H9 (cell line): ENCODE results near the gene SCN10A. TPM values are rescaled to one million over a fixed set of nuclear protein-coding genes. Genes with fewer than 3 reads are reported as not detected.

Source experiments
- DNase-seq: peaks from one replicate; pipeline ENCODE4 v3.0.0-alpha.2; 2017
- H2AFZ ChIP-seq: one replicate; pipeline ENCODE4 v1.6.1; 2013; ENCODE audit warnings: mild to moderate bottlenecking, low read length, control low read depth, moderate library complexity
- H2AK5ac ChIP-seq: 2 replicates; pipeline ENCODE4 v1.6.1; 2013; ENCODE audit warnings: low read length, control low read depth, mixed read lengths; ENCODE audit not compliant: insufficient read length
- H2BK120ac ChIP-seq: one replicate; pipeline ENCODE4 v1.6.1; 2013; ENCODE audit warnings: low read depth, mild to moderate bottlenecking, low read length, control low read depth, inconsistent platforms; ENCODE audit not compliant: poor library complexity, severe bottlenecking
- H2BK12ac ChIP-seq: 2 replicates; pipeline ENCODE4 v1.6.1; 2013; ENCODE audit warnings: low read length, control low read depth, mixed read lengths, low read depth; ENCODE audit not compliant: insufficient read length
- H2BK15ac ChIP-seq: 2 replicates; pipeline ENCODE4 v1.6.1; 2013; ENCODE audit warnings: low read depth, low read length, control low read depth
- H2BK20ac ChIP-seq: one replicate; pipeline ENCODE4 v1.6.1; 2013; ENCODE audit warnings: low read depth, mild to moderate bottlenecking, low read length, control low read depth, inconsistent platforms; ENCODE audit not compliant: poor library complexity, severe bottlenecking
- H2BK5ac ChIP-seq: 2 replicates; pipeline ENCODE4 v1.6.1; 2013; ENCODE audit warnings: low read length, control low read depth, mixed read lengths; ENCODE audit not compliant: insufficient read length
- H3K14ac ChIP-seq: 2 replicates; pipeline ENCODE4 v1.6.1; 2013; ENCODE audit warnings: low read length, control low read depth; ENCODE audit not compliant: insufficient read depth
- H3K18ac ChIP-seq: 2 replicates; pipeline ENCODE4 v1.6.1; 2013; ENCODE audit warnings: low read depth, mild to moderate bottlenecking, mixed read lengths, low read length, control low read depth; ENCODE audit not compliant: insufficient read length
- H3K23ac ChIP-seq: 2 replicates; pipeline ENCODE4 v1.6.1; 2013; ENCODE audit warnings: low read length, control low read depth, mixed read lengths, low read depth; ENCODE audit not compliant: insufficient read length
- H3K23me2 ChIP-seq: 2 replicates; pipeline ENCODE4 v1.6.1; 2013; ENCODE audit warnings: low read depth, mild to moderate bottlenecking, mixed read lengths, low read length, control low read depth; ENCODE audit not compliant: insufficient read length, poor library complexity, severe bottlenecking
- H3K27ac ChIP-seq: 2 replicates; pipeline ENCODE4 v1.5.1; 2013; ENCODE audit warnings: low read length, control low read depth, mixed read lengths, low read depth; ENCODE audit not compliant: insufficient read length
- H3K27me3 ChIP-seq: 2 replicates; pipeline ENCODE4 v1.6.1; 2013; ENCODE audit warnings: low read length, control low read depth, inconsistent platforms; ENCODE audit not compliant: insufficient read depth
- H3K4ac ChIP-seq: 2 replicates; pipeline ENCODE4 v1.6.1; 2013; ENCODE audit warnings: low read depth, mild to moderate bottlenecking, control low read depth, inconsistent platforms, low read length, moderate library complexity
- H3K4me1 ChIP-seq: 2 replicates; pipeline ENCODE4 v1.6.1; 2013; ENCODE audit warnings: low read length, control low read depth, inconsistent platforms; ENCODE audit not compliant: insufficient read depth
- H3K4me2 ChIP-seq: 2 replicates; pipeline ENCODE4 v1.6.1; 2013; ENCODE audit warnings: low read length, control low read depth, mixed read lengths; ENCODE audit not compliant: insufficient read length, insufficient read depth
- H3K56ac ChIP-seq: 2 replicates; pipeline ENCODE4 v1.6.1; 2013; ENCODE audit warnings: low read depth, mild to moderate bottlenecking, mixed read lengths, low read length, control low read depth; ENCODE audit not compliant: insufficient read length
- H3K79me1 ChIP-seq: 2 replicates; pipeline ENCODE4 v1.6.1; 2013; ENCODE audit warnings: low read depth, mild to moderate bottlenecking, moderate library complexity, low read length, control low read depth, inconsistent platforms; ENCODE audit not compliant: insufficient read depth, poor library complexity, severe bottlenecking
- H3K79me2 ChIP-seq: 2 replicates; pipeline ENCODE4 v1.6.1; 2013; ENCODE audit warnings: low read length, control low read depth, inconsistent platforms; ENCODE audit not compliant: insufficient read depth
- H3K9ac ChIP-seq: 2 replicates; pipeline ENCODE4 v1.6.1; 2013; ENCODE audit warnings: low read length, control low read depth, mixed read lengths; ENCODE audit not compliant: insufficient read length; ENCODE audit errors: extremely low read depth
- H3K9me3 ChIP-seq: one replicate; pipeline ENCODE4 v1.6.1; 2013; ENCODE audit warnings: low read depth, low read length, inconsistent platforms; ENCODE audit not compliant: control insufficient read depth
- H3T11ph ChIP-seq: one replicate; pipeline ENCODE4 v1.6.1; 2013; ENCODE audit warnings: mild to moderate bottlenecking, low read length, control low read depth, inconsistent platforms
- H4K20me1 ChIP-seq: one replicate; pipeline ENCODE4 v1.6.1; 2013; ENCODE audit not compliant: control insufficient read depth, insufficient read length, insufficient read depth
- H4K5ac ChIP-seq: 2 replicates; pipeline ENCODE4 v1.6.1; 2013; ENCODE audit warnings: low read depth, mild to moderate bottlenecking, mixed read lengths, low read length, control low read depth; ENCODE audit not compliant: insufficient read length
- H4K8ac ChIP-seq: replicated peaks from 2 replicates; pipeline ENCODE4 v1.6.1; 2013; ENCODE audit warnings: low read length, control low read depth, mixed read lengths, low read depth; ENCODE audit not compliant: insufficient read length
- H4K91ac ChIP-seq: 2 replicates; pipeline ENCODE4 v1.6.1; 2013; ENCODE audit warnings: low read depth, mild to moderate bottlenecking, moderate library complexity, mixed read lengths, low read length, control low read depth; ENCODE audit not compliant: insufficient read length
- H3K27ac Mint-ChIP-seq, 3 experiments: 2 replicates in 2 of 3; 3 replicates in 1 of 3; pipeline ENCODE4 v1.8.0; 2020 to 2021; ENCODE audit warnings: mixed read lengths in 3 of 3, mild to moderate bottlenecking in 1 of 3, moderate library complexity in 1 of 3
- H3K27me3 Mint-ChIP-seq: 2 replicates; pipeline ENCODE4 v1.8.0; 2021; ENCODE audit warnings: low read depth, mild to moderate bottlenecking, moderate library complexity, mixed read lengths
- H3K36me3 Mint-ChIP-seq, 3 experiments: 2 replicates in 2 of 3; 3 replicates in 1 of 3; pipeline ENCODE4 v1.8.0; 2020 to 2021; ENCODE audit warnings: low read depth in 3 of 3, mixed read lengths in 3 of 3; ENCODE audit not compliant: insufficient read depth in 1 of 3
- H3K4me1 Mint-ChIP-seq, 2 experiments: 2 replicates each; pipeline ENCODE4 v1.8.0; 2020; ENCODE audit warnings: mixed read lengths in 2 of 2
- H3K4me3 Mint-ChIP-seq, 2 experiments: 2 replicates in 1 of 2; 3 replicates in 1 of 2; pipeline ENCODE4 v1.8.0; 2020 to 2021; ENCODE audit warnings: mild to moderate bottlenecking in 2 of 2, mixed read lengths in 2 of 2, moderate library complexity in 1 of 2
- H3K9me3 Mint-ChIP-seq, 2 experiments: 2 replicates in 1 of 2; 3 replicates in 1 of 2; pipeline ENCODE4 v1.8.0; 2020; ENCODE audit warnings: mild to moderate bottlenecking in 2 of 2, mixed read lengths in 2 of 2, moderate library complexity in 1 of 2
- WGBS: extraction: QIAGEN DNeasy Blood & Tissue Kit; methylation state at CpG from one replicate; pipeline ENCODE4 v1.1.7; 2013; ENCODE audit warnings: missing lambda C conversion rate, low lambda C conversion rate, mixed read lengths; ENCODE audit not compliant: insufficient read length; ENCODE audit errors: extremely low coverage; 5-methylcytosine and 5-hydroxymethylcytosine counted together
- total RNA-seq: library from RNA; stranded (reverse); gene quantifications from 2 replicates; pipeline ENCODE4 v1.2.1, GENCODE V29; 2021
- TF ChIP-seq, protein P1 (sequence below): fragments of 200-600 bp; sonication (generic); conservative IDR thresholded peaks from 3 replicates; pipeline ENCODE4 v1.8.0; 2021; ENCODE audit warnings: antibody characterized with exemption, mild to moderate bottlenecking

Gene SCN10A
- total RNA-seq, 1 experiment from 2014 or later = not detected

DNA sequence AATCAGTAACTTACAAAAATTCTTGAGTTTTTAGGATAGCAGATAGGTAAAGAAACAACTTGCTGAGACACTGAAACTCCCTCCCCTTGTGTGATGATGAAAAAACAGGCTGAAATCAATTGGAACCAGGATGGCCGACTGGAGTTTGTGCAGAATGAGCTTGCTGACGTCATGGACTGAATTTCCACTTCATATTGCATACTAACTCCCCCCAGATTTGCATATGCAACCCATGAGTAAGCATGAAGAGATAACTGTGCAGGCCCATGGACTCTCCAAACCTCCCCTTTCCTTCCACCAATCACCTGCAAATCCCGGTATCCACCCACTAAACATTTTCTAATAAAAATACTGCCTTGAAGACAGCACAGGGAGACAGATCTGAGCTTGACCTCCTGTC, 84.5 kb downstream of the SCN10A start:
- no peak for DNase-seq
- no peaks in the 10 kb centered on the region for H3K36me3 Mint-ChIP-seq

More for the DNA sequence above, 84.5 kb downstream of the SCN10A start:
- no peaks in the 10 kb centered on the region for H3K27me3 ChIP-seq
- H2BK15ac ChIP-seq = no peak overlapping the region
- no peak overlapping the region for H3K4ac ChIP-seq
- H4K20me1 ChIP-seq = no peaks in the 10 kb centered on the region
- H2BK5ac ChIP-seq = no peak overlapping the region
- no peak overlapping the region for H3K18ac ChIP-seq
- H3K4me1 ChIP-seq = no peaks in the 10 kb centered on the region
- no peak overlapping the region for H4K8ac ChIP-seq
- H3K4me1 Mint-ChIP-seq = peaks cover 0 to under 1% of the 10 kb centered on the region in 2 experiments; a peak in 2 of 4 replicates
- H3K4me3 Mint-ChIP-seq = no peak overlapping the region
- H3K23me2 ChIP-seq = no peaks in the 10 kb centered on the region
- no CpG with 5 or more reads among the region's 3 CpGs for WGBS
- no peak overlapping the region for H3K56ac ChIP-seq
- no peak overlapping the region for H2BK120ac ChIP-seq
- no peaks in the 10 kb centered on the region for H3K79me1 ChIP-seq
- H4K5ac ChIP-seq = no peak overlapping the region
- H2AK5ac ChIP-seq = no peak overlapping the region
- H3K9me3 ChIP-seq = no peaks in the 10 kb centered on the region
- H3T11ph ChIP-seq = no peak overlapping the region
- H3K27me3 Mint-ChIP-seq = peaks cover 5% of the 10 kb centered on the region
- no peaks in the 10 kb centered on the region for H3K79me2 ChIP-seq
- no peaks in the 10 kb centered on the region for H3K9me3 Mint-ChIP-seq
- no peak overlapping the region for H2BK12ac ChIP-seq
- no peak overlapping the region for H2BK20ac ChIP-seq
- H3K27ac ChIP-seq = no peak overlapping the region
- H4K91ac ChIP-seq = no peak overlapping the region
- H3K23ac ChIP-seq = no peak overlapping the region
- H3K9ac ChIP-seq = no peak overlapping the region
- no peak overlapping the region for H2AFZ ChIP-seq
- no peak overlapping the region for H3K14ac ChIP-seq
- H3K27ac Mint-ChIP-seq = no peak overlapping the region
- H3K4me2 ChIP-seq = no peak overlapping the region
- TF ChIP-seq, protein P1, sequence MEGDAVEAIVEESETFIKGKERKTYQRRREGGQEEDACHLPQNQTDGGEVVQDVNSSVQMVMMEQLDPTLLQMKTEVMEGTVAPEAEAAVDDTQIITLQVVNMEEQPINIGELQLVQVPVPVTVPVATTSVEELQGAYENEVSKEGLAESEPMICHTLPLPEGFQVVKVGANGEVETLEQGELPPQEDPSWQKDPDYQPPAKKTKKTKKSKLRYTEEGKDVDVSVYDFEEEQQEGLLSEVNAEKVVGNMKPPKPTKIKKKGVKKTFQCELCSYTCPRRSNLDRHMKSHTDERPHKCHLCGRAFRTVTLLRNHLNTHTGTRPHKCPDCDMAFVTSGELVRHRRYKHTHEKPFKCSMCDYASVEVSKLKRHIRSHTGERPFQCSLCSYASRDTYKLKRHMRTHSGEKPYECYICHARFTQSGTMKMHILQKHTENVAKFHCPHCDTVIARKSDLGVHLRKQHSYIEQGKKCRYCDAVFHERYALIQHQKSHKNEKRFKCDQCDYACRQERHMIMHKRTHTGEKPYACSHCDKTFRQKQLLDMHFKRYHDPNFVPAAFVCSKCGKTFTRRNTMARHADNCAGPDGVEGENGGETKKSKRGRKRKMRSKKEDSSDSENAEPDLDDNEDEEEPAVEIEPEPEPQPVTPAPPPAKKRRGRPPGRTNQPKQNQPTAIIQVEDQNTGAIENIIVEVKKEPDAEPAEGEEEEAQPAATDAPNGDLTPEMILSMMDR = no peak
